ENCODE results near the gene OR4L1.
"Not testable (repeated sequence)": the region's sequence is repeated elsewhere in the genome, so short reads cannot be mapped to it uniquely, and the experiment has no call there.

The OR4L1 gene

GRCh38 chr14:20048202-20048601 lies 11.6 kb upstream of the OR4L1 start:
- Mint-ChIP-seq H3K27ac (no peak overlapping the region), H3K36me3 (ENCODE audit: low read depth) (no peaks in the 10 kb centered on the region), H3K4me1 (no peaks in the 10 kb centered on the region), H3K4me3 (no peak overlapping the region), H3K9me3 (peaks cover 76% of the 10 kb centered on the region), H3K27me3 (ENCODE audit: low read depth, poor library complexity) (no peaks in the 10 kb centered on the region)
- no peak for DNase-seq
- no peak for TF ChIP-seq CTCF (IDR thresholded peaks at IDR 0.05)

- Mint-ChIP-seq H3K4me3 (no peak overlapping the region), H3K9me3 (peaks cover 60% of the 10 kb centered on the region), H3K27me3 (ENCODE audit: low read depth, poor library complexity) (no peaks in the 10 kb centered on the region), H3K36me3 (ENCODE audit: low read depth) (no peaks in the 10 kb centered on the region), H3K27ac (no peak overlapping the region), H3K4me1 (no peaks in the 10 kb centered on the region)
- no peak for TF ChIP-seq CTCF (IDR thresholded peaks at IDR 0.05)
- no peak for DNase-seq
Observed at GRCh38 chr14:20092050-20092449, 32.2 kb downstream of the OR4L1 start.

- Mint-ChIP-seq H3K27me3 (ENCODE audit: low read depth, poor library complexity) (no peaks in the 10 kb centered on the region), H3K27ac (no peak overlapping the region), H3K4me1 (no peaks in the 10 kb centered on the region), H3K4me3 (no peak overlapping the region), H3K9me3 (peaks cover 57% of the 10 kb centered on the region), H3K36me3 (ENCODE audit: low read depth) (no peaks in the 10 kb centered on the region)
- no peak for TF ChIP-seq CTCF (IDR thresholded peaks at IDR 0.05)
- no peak for DNase-seq
Observed at GRCh38 chr14:20093442-20093841, 33.6 kb downstream of the OR4L1 start.

GRCh38 chr14:20098926-20099770 lies 39.3 kb downstream of the OR4L1 start:
- H3K27me3 Mint-ChIP-seq (ENCODE audit: low read depth, poor library complexity); H3K36me3 Mint-ChIP-seq (ENCODE audit: low read depth); DNase-seq; H3K4me3 Mint-ChIP-seq; H3K4me1 Mint-ChIP-seq; H3K27ac Mint-ChIP-seq: not testable (repeated sequence)
- peaks cover 65% of the 10 kb centered on the region for H3K9me3 Mint-ChIP-seq

- Mint-ChIP-seq H3K27ac (no peak within 1 kb of the TSS), H3K4me1 (no peaks in the 10 kb centered on the region), H3K27me3 (ENCODE audit: low read depth, poor library complexity) (no peaks in the 10 kb centered on the region), H3K4me3 (no peak within 1 kb of the TSS), H3K9me3 (peaks cover 47% of the 10 kb centered on the region), H3K36me3 (ENCODE audit: low read depth) (no peaks in the 10 kb centered on the region)
- no peak for DNase-seq
- no peak for TF ChIP-seq CTCF (IDR thresholded peaks at IDR 0.05)
Observed at GRCh38 chr14:20110438-20110837, 50.6 kb downstream of the OR4L1 start, which contains the start of gene OR4K17. OR4K17 (plus strand) TSS chr14:20110739; CDS start chr14:20117500, 6,761 bp downstream.
